ENCODE measurements around the gene PRPF6. TPM values are rescaled to one million over a fixed set of nuclear protein-coding genes. Genes with fewer than 3 reads are reported as not detected.

PRPF6 gene
- total and polyA plus RNA-seq, 2 of the 13 experiments (the other 11 are each of a cell fraction or from before 2014, with no cell fraction given) = 63.7 to 101 TPM

GRCh38 chr20:64024141-64024990 is 43.4 kb downstream of the PRPF6 start (continued):
- TF ChIP-seq, protein P1, sequence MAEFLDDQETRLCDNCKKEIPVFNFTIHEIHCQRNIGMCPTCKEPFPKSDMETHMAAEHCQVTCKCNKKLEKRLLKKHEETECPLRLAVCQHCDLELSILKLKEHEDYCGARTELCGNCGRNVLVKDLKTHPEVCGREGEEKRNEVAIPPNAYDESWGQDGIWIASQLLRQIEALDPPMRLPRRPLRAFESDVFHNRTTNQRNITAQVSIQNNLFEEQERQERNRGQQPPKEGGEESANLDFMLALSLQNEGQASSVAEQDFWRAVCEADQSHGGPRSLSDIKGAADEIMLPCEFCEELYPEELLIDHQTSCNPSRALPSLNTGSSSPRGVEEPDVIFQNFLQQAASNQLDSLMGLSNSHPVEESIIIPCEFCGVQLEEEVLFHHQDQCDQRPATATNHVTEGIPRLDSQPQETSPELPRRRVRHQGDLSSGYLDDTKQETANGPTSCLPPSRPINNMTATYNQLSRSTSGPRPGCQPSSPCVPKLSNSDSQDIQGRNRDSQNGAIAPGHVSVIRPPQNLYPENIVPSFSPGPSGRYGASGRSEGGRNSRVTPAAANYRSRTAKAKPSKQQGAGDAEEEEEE (CRISPR knock-in tag; IDR thresholded peaks at IDR 0.05; ENCODE audit: borderline replicate concordance) = no peak
- TF ChIP-seq HOXA5 (CRISPR knock-in tag; IDR thresholded peaks at IDR 0.05) = peak; percentile 7; the same call in 1 of the 2 replicates
- TF ChIP-seq SRSF1 (optimal IDR thresholded peaks at IDR 0.05; ENCODE audit: low read depth, low read length) = peak; percentile 73
- TF ChIP-seq MXD3 (CRISPR knock-in tag; IDR thresholded peaks at IDR 0.05) = peak; percentile 26; the same call in 1 of the 2 replicates
- TF ChIP-seq ZNF572 (CRISPR knock-in tag; IDR thresholded peaks at IDR 0.05) = no peak
- 0 out of 2 replicates have a peak, but pooled peaks have one; percentile 74 for TF ChIP-seq HMGA1 (CRISPR knock-in tag; conservative IDR thresholded peaks at IDR 0.05)
- TF ChIP-seq, protein P2, sequence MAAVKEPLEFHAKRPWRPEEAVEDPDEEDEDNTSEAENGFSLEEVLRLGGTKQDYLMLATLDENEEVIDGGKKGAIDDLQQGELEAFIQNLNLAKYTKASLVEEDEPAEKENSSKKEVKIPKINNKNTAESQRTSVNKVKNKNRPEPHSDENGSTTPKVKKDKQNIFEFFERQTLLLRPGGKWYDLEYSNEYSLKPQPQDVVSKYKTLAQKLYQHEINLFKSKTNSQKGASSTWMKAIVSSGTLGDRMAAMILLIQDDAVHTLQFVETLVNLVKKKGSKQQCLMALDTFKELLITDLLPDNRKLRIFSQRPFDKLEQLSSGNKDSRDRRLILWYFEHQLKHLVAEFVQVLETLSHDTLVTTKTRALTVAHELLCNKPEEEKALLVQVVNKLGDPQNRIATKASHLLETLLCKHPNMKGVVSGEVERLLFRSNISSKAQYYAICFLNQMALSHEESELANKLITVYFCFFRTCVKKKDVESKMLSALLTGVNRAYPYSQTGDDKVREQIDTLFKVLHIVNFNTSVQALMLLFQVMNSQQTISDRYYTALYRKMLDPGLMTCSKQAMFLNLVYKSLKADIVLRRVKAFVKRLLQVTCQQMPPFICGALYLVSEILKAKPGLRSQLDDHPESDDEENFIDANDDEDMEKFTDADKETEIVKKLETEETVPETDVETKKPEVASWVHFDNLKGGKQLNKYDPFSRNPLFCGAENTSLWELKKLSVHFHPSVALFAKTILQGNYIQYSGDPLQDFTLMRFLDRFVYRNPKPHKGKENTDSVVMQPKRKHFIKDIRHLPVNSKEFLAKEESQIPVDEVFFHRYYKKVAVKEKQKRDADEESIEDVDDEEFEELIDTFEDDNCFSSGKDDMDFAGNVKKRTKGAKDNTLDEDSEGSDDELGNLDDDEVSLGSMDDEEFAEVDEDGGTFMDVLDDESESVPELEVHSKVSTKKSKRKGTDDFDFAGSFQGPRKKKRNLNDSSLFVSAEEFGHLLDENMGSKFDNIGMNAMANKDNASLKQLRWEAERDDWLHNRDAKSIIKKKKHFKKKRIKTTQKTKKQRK (IDR thresholded peaks at IDR 0.05; ENCODE audit: low read length) = no peak
- TF ChIP-seq, protein P3, sequence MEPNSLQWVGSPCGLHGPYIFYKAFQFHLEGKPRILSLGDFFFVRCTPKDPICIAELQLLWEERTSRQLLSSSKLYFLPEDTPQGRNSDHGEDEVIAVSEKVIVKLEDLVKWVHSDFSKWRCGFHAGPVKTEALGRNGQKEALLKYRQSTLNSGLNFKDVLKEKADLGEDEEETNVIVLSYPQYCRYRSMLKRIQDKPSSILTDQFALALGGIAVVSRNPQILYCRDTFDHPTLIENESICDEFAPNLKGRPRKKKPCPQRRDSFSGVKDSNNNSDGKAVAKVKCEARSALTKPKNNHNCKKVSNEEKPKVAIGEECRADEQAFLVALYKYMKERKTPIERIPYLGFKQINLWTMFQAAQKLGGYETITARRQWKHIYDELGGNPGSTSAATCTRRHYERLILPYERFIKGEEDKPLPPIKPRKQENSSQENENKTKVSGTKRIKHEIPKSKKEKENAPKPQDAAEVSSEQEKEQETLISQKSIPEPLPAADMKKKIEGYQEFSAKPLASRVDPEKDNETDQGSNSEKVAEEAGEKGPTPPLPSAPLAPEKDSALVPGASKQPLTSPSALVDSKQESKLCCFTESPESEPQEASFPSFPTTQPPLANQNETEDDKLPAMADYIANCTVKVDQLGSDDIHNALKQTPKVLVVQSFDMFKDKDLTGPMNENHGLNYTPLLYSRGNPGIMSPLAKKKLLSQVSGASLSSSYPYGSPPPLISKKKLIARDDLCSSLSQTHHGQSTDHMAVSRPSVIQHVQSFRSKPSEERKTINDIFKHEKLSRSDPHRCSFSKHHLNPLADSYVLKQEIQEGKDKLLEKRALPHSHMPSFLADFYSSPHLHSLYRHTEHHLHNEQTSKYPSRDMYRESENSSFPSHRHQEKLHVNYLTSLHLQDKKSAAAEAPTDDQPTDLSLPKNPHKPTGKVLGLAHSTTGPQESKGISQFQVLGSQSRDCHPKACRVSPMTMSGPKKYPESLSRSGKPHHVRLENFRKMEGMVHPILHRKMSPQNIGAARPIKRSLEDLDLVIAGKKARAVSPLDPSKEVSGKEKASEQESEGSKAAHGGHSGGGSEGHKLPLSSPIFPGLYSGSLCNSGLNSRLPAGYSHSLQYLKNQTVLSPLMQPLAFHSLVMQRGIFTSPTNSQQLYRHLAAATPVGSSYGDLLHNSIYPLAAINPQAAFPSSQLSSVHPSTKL (CRISPR knock-in tag; IDR thresholded peaks at IDR 0.05) = peak; percentile 75
- TF ChIP-seq, protein P4, sequence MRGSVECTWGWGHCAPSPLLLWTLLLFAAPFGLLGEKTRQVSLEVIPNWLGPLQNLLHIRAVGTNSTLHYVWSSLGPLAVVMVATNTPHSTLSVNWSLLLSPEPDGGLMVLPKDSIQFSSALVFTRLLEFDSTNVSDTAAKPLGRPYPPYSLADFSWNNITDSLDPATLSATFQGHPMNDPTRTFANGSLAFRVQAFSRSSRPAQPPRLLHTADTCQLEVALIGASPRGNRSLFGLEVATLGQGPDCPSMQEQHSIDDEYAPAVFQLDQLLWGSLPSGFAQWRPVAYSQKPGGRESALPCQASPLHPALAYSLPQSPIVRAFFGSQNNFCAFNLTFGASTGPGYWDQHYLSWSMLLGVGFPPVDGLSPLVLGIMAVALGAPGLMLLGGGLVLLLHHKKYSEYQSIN (CRISPR knock-in tag; IDR thresholded peaks at IDR 0.05; ENCODE audit: borderline replicate concordance) = no peak
- 0 out of 2 replicates have a peak, but pooled peaks have one; percentile 54 for TF ChIP-seq JUN (CRISPR knock-in tag; IDR thresholded peaks at IDR 0.05)
- TF ChIP-seq ZXDC (CRISPR knock-in tag; IDR thresholded peaks at IDR 0.05) = 0 out of 2 replicates have a peak, but pooled peaks have one; percentile 4
- peak; percentile 85; the same call in 1 of the 2 replicates for TF ChIP-seq THAP7 (CRISPR knock-in tag; IDR thresholded peaks at IDR 0.05)

Measured in HepG2 (cell line).